Medulla oblongata (tissue), 1 donor: ENCODE measurements around the gene ASB8.
"Not testable (repeated sequence)": the region's sequence is repeated elsewhere in the genome, so short reads cannot be mapped to it uniquely, and the experiment has no call there.

Source experiments
- DNase-seq: peaks from one replicate; pipeline ENCODE4 v3.0.0-alpha.2; 2015; ENCODE audit errors: extremely low spot score

Gene ASB8

GRCh38 chr12:48142818-48143674 is 14.3 kb downstream of the ASB8 start:
- DNase-seq = no peak

DNA sequence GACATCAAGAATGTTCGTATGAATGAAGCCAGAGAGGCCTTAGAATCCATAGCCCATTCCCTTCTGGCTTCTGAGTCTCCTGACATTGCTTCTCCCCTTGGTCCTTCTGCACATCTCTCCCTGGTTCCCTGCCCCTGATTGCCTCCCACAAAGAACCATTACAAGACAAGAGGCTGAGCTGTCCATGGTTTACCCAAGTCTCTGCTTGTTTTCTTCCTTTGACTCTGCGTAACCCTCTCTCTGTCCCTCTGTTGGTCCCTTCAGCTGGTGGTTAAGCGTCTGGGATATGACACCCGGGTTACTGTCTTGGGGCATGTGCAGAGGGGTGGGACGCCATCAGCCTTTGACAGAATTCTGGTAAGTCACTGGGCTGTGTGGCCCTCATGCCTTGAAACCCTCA is 22.3 kb downstream of the ASB8 start:
- DNase-seq = no peak

GRCh38 chr12:48132826-48133225 is 24.5 kb downstream of the ASB8 start:
- no peak for DNase-seq

DNA sequence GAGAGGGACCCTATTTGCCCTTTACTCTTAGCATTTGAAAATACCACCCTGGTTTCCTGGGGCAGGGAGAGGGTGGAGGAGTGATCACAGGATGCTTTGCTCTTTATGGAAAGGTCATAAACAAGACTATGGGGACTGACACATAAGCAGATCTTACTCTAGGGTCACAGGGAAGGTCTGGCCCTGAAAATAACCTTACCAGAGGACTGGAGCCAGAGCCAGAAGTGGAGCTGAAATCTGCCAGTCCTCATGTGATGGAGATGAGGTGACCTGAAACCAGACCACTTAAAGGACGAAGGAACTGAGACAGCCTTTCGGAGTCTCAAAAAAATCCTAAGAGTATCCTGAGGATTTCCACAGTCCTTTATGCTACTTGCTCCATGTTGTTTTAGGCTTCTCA is 25.8 kb downstream of the ASB8 start:
- DNase-seq = no peak

DNA sequence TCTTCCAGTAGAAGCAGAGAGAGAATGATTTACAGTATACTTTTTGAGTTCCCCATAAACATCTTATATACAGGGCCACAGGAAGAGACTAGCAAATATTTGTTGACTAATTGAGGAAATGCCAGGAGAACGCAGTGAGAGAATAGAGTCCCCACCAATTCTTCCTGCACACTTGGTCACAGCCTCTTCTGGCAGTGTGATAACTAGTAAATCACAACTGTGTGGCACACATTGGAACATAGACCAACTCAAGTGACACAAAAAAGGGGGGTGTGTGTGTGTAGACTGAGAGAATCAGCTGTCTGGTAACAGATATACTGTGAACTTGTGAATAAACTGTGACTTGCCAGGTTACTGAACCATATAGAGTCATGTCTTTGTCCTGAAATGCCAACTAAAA is 27.9 kb downstream of the ASB8 start:
- no peak for DNase-seq

GRCh38 chr12:48128800-48129199 is 28.5 kb downstream of the ASB8 start:
- no peak for DNase-seq

DNA sequence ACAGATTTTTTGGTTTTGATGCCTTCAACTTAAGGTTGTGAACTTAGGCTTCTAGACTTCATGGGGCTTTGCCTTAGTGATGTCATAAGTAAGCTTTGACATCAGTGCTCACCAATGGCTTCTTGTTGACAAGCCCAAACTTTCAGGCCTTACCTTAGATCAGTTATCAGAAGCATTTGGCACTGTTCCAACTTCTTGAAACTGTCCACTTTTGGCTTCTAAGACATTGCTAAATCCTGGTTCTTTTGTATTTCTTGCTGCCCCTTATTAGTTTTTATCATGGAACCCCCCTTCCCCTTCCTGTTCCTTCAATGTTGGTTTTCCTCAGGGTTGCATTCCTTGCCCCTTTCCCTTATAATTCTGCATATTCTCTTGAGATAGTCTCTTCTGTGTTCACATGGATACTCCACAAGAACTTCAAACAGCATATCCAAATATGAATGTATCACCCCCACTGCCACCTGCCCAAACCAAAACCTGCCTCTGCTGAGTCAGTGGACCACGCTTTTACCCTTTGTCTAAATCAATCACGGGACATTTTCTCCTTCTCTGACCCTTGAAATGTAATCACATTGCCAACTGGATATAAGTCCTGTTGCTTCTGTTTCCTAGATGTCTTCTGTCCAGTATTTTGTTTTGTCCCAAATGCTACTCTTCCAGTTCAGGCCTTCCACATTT is 30.2 kb downstream of the ASB8 start:
- no peak for DNase-seq

DNA sequence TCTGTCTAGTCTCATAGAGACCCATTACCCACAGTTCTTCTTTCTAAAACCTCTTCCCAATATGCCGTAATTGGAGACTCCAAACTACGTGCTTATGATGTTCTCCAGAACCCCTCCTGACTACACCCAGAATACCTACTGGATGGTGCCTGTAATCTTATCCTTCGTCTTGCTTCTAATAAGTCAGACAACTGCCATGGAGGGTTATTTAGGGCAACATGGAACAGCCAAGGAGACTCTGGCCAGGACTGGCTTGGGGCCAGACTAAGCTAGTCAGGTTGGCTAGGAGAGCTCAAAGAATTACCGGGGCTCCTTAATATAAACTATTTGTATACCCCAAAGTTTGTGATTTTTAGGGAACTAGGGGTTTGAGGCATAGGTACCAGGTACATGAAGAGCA is 31.3 kb downstream of the ASB8 start:
- no peak for DNase-seq

GRCh38 chr12:48125542-48125941 is 31.8 kb downstream of the ASB8 start:
- DNase-seq = not testable (repeated sequence)

DNA sequence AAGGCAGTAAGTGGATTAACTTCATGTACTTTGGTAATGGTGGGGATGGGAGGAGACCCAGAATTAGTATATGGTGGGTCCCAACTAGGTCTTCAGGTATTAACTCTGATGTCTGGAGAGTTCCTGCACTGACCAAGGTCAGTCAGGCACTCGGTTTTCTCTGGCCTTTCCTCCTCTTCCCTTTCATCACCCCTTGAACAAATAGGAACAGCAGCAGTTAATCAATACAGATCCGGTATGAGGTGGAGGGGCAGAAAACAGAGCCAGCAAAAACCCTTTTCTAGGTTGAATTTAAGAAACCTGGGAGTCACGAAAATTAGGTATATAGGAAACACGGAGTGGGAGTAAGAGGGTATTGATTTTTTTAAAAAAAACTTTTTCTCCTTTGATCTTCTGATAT is 34.1 kb downstream of the ASB8 start:
- no peak for DNase-seq

DNA sequence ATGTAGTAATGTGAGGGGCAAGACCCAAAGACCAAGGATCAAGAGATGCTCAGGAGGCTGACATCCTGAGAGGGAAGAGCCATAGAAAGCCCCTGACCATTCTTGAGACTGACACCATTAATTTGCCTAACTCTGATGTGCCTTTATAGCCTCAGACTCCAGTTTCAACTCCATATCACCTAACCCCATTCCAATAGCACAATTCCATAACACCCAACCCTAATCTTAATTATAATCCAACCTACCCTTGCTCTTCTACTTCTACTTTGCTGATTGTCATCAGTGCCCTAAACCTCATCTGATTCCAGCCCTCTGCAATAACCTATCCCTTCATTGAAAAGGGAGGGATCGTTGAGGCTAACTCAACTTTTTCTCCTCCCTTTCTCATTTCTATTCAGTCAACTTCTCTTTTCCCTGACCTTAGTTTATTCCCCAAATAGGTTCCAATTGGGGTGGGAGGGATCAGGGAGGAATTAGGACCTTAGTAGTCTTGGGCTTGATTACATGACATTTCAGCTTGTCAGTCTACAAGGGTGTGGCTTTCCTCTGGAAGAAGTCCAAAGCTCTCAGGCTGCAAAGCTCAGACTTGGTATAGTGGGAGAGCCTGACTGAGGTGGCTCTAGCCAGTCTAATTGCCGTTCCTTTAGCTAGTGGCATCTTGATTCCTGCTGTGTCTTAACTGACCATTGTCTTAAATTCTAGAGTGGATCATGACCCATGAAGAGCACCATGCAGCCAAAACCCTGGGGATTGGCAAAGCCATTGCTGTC is 35.1 kb downstream of the ASB8 start:
- no peak for DNase-seq

DNA sequence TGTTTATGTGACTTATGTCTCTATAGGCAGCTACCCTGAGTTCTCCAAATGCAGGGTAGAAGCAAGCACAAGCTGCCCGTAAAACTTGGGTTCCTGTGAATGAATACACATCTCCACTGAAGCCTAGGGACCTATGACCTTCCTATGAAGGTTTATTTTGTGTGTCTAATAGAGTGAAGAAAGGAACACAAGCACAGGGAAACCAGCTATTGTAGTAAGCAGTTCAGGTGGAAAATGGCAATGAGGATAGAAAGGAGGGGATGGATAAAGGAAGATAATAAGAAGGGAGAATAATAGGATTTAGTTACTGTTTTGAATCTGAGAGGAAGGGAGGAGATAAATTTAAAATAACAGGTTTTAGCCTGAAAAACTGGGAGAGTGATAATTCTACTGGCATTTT is 35.8 kb downstream of the ASB8 start:
- DNase-seq = no peak

DNA sequence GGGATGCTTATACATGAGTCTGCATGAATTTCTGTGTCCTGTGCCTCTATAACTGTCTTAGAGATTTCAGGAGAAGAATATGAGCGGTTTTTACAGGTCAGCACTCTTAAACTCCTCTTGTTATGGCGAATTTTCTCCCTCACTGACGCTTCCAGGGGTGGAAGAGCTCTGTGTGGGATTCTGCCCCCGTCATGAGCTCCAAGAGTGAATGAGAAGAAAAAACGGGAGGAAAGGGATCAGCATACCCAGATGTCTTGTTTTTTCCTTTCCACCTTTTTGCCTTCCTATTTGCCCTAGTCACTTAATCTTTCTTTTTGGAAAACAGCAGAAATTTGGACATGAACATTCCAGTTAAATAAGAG is 37.5 kb downstream of the ASB8 start:
- DNase-seq = peak; percentile 30

GRCh38 chr12:48119078-48119833 is 38.1 kb downstream of the ASB8 start, which contains the start of gene PFKM:
Gene PFKM (plus strand): TSS chr12:48119364. CDS start chr12:48122775, 3,411 bp downstream.
- peak; percentile 83 for DNase-seq

DNA sequence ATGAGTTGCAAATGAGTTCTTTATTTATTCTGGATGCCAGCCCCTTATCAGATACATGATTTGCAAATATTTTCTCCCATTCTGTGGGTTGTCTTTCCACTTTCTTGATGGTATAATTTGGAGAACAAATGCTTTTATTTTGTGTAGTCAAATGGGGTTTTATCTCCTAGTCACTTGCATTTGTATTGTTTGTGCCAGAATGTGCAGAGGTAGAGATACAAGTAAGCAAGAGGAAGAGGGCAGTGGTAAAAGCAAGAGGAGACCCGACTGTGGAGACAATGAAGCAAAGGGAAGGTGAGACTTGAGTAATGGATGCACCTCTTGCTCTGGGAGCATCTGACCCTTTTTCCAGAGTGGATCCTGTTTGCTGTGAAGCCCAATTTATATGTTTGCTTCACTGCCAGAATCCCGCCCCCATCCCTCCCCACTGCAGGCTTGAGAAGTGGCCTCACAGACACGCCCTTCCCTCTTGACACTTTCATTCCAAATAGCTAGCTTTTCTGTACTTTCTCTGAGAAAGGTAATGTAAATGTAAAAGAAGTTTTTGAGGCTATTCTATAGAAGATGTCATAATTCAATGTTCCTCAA is 38.9 kb downstream of the ASB8 start:
- no peak for DNase-seq

DNA sequence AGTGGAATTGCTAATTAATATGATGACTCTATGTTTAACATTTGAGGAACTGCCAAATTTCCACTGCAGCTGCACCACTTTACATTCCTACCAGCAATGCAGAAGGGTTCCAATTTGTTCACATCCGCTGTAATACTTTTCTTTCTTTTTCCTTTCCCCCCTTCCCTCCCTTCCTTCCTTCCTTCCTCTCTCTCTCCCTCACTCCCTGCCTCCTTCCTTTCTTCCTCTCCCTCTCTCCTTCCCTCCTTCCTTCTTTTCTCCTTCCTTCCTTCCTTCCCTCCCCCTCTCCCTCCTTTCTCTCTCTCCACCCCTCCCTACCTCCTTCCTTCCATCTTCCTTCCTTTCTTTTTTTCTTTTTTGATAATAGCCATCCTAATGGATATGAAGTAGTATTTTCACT is 41.4 kb downstream of the ASB8 start:
- no peak for DNase-seq

- not testable (repeated sequence) for DNase-seq
Observed at GRCh38 chr12:48111312-48111693, 46.0 kb downstream of the ASB8 start.

- DNase-seq = no peak
Observed at GRCh38 chr12:48110691-48111311, 46.5 kb downstream of the ASB8 start.

- no peak for DNase-seq
Observed at GRCh38 chr12:48109424-48109823, 47.9 kb downstream of the ASB8 start.

- DNase-seq = no peak
Observed at GRCh38 chr12:48106681-48107613, 50.4 kb downstream of the ASB8 start.
